CD4-positive, alpha-beta T cell treated with Interleukin-4 for 4 hours (primary cell): ENCODE data around the gene KCNK18.

Experiments used
- DNase-seq: peaks from one replicate; pipeline ENCODE4 v3.0.0-alpha.2; 2020

Gene KCNK18

GRCh38 chr10:117197189-117197588 is at the start of gene KCNK18:
TSS of gene KCNK18 (plus strand) at chr10:117197489. CDS start at chr10:117197489, 0 bp downstream.
- no peak for DNase-seq

DNA sequence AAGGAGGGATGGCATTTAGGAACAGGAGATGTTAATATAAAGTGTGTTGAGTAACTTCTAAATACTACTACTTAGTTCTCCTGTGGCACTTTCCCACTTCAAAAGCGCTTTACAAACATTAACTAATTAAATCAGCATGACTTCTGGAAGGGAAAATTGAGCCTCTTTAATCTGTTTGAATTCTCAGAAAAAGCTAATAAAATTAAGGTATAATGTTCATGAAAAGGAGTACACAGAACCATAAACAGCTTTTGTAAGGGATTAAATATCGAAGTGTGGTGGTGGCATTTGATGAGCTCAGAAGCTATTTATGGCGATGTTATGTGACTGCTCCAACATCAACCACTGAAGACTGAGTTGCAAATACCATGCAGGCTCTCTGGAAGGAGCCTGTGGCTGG is 49.0 kb upstream of the KCNK18 start:
- DNase-seq = no peak

- no peak for DNase-seq
These were observed 44.6 kb upstream of the KCNK18 start for GRCh38 chr10:117152668-117153067.

GRCh38 chr10:117158297-117158696 is 39.0 kb upstream of the KCNK18 start:
- DNase-seq = no peak

DNA sequence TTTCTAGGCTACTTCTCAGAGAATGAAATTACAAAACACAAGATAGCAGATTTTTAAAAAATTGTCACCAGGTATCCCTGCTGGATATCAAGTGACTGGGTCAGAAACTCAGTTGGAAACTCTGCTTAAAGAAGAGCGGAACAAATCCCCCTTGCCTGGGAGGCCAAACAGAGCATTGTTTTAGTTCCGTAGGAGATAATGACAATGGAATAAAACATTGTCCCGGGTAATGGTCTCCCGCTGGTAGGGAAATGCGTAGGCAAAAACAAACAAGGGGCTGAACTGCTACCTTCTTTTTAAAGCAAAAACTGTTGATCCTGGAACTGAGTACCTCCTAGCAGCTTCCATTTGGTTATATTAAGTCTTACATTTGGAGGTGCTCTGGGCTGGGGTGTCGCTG is 37.9 kb upstream of the KCNK18 start:
- no peak for DNase-seq

DNA sequence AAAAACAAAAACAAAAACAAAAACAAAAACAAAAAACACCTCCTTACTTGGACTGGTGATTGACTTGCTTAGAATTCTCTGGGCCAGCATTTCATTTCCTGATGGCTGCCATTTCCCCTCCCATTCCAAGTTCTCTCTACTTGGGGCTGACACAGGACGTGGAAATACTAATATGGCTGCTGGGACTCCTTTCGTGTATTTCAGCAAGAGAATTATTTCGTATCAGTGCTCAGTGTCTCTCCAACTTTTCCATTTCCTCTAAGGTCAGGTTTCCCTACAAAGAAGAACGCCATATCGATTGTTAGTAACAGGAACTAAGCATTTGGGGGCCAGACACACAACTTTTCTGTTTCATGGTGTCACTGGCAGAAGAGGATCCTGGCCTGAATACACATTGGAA is 36.7 kb upstream of the KCNK18 start:
- DNase-seq = no peak

GRCh38 chr10:117161386-117162033 is 35.8 kb upstream of the KCNK18 start:
- no peak for DNase-seq

DNA sequence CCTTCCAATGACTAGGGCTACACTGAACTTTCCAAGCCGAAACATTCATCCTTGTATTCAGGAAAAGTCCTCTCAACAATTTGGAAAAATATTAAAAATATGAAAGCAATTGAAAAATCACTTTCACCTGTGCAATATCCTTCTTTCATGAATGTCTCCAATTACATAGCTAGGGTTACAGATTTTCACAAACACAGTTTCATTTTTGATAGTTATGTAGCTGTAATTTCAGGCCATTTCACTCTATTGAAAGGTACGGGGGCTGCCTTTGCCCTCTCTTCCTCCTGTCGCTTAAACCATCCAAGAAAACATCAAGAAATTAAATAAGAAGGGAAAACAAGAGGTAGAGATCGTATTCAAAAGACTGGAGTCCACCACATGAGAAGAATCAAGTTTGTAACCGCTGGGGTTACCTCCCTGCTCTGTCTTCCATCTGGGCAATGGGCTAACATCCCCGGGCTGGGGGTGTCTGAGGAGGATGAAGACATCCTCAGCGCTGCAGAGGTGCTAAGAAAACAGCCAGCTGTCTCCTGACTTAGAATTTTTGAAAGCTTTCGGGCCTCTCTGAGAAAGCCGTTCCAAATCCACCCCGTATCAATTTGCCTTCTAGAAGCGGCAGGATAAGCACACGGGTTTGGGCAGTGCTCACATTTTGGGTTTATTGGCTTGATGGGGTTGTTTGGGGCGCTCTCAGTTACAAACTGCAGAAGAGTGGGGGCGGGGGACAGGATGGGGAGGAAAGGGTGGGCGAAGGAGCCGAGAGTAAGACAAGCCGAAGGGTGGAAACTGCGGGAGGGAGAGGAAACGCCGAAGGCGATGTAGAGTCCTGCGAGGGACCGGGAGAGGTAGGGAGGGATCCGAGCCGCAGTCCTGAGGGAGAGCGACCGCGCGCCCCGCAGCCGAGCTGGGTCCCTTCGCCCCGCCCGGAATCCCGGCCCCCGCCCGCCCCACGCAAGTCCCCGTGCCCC is 34.9 kb upstream of the KCNK18 start:
- no peak for DNase-seq

GRCh38 chr10:117163061-117163953 is 34.0 kb upstream of the KCNK18 start:
- no peak for DNase-seq

DNA sequence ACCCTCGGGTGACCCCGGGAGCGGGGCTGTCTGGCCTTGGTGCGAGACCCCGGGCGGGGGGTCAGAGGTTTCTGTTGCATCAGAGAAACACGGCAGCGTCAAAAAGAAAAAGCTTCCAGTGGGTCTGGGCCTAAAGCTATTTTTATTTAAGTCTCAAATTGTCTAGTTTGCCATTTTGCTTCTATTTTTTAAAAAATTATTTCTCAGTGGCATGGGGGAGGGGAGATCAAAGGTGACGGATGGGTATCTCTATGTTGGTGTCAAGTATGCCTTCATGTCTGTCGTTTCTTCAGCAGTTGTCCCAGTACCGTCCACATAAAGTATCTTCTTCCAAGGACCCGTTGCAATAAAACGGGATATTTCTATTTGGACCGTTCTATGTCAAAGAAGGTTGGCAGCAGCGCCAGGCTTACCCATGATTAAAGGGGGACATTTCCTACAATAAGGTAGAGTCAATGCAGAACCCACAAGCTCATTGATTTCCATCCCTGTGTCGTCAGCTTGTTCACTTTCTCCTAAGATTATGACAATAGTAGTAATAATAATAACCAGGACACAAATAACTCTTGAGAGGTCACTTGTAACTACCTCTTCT is 33.2 kb upstream of the KCNK18 start:
- no peak for DNase-seq

GRCh38 chr10:117164592-117165537 is 32.4 kb upstream of the KCNK18 start:
- no peak for DNase-seq

DNA sequence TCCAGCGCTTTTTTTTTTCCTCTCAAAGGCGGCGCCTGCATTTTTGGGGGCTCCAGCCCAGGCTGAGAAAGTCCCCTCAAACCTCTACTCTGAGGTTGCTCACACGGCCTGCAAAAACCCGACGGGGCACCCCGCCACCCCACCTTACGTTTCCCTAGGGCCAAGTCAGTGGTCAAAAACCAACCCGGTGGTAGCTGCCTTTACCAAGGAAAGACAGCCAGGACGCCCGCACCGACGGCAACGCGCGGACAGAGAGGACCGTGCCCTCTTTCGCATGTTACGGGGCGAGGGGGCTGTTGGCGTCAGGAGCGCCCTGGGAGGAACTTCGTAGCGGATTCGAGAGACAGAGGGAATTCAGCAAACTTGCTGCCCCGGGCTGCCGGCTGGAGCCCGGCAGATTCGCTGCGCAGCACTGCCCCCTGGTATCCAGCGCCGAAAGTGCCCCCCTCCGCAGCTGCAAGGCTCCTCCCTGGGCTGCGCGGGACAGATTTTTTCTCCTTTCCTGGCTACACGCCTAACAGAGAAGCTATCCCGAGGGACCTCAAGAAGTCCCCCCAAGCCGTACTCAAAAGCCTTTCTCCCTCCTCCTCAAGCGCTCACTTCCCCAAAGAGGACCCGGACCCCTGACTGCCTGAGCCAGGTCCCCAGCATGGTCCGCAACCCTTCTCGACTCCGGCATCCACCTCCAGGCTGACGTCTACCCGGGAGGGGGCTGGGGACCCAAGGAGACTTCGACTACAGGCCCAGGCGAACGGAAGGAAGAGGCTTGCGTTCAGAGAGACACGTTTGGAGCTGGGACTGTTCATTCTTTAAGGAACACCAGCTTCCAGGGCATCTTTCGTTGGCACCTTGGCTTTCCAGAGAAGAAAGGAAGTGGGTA is 31.5 kb upstream of the KCNK18 start:
- no peak for DNase-seq

DNA sequence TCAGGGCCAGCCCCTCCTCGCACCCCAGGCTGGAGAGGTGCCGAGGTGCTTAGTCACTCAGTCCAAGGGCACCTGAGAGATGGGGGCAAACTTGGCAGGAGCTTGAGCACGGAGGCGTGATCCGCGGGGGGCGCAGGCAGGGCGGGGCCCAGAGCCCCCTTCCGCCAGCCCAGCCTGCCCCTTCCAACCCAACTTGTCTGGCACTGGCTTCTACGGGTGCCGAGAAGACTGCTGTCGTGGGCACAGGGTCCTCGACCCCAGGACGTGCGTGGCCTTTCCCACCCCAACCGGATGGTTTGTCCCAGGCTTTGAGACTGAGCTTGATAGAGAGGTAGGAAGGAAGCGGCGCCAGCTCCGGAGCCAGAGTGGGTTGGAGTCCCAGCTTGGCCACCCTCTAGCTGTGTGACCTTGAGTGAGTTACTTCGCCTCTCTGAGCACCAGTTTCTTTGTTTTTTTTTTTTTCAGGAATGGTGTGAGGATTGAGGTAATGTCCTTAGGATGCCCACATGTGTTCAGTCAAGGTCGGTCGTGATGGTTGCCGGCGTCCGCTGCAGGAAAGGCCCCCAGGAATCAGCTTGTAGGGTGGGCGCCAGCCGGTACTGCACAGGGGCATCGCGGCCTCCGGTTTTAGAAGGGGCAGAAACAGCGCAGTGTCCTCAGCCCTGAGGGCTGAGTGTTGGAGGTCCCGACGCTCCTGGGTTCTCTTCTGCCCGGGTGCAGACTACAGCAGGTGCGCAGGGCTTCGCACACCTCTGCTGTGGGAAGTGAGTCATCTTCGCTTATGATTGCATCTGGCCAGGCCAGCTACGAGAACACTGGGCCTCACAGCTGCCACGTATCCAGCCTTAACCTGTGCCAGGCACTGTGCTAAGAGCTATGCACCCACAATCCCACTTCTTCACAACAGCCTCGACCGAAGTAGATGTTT is 30.6 kb upstream of the KCNK18 start:
- DNase-seq = no peak

DNA sequence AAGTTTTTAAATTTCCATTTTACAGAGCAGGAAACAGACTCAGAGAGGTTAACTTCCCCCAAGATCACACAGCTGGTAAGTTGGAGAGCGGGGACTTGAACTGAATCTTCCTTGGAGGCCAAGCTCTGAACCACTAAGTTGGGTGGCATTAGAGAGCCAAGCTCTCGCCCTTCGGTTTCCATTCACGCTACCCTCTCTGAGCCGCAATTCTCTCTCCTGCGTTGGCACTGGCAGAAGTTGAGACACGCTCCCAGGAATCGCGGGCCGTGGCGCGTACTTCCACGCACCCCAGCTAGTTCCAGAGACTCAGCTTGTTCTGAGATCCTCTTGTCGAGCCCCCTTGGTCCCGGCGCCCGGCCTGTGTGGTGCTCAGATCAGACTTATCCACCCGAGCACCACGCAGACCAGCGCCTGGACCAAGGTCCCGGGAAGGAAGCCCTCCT is 29.9 kb upstream of the KCNK18 start:
- DNase-seq = no peak

DNA sequence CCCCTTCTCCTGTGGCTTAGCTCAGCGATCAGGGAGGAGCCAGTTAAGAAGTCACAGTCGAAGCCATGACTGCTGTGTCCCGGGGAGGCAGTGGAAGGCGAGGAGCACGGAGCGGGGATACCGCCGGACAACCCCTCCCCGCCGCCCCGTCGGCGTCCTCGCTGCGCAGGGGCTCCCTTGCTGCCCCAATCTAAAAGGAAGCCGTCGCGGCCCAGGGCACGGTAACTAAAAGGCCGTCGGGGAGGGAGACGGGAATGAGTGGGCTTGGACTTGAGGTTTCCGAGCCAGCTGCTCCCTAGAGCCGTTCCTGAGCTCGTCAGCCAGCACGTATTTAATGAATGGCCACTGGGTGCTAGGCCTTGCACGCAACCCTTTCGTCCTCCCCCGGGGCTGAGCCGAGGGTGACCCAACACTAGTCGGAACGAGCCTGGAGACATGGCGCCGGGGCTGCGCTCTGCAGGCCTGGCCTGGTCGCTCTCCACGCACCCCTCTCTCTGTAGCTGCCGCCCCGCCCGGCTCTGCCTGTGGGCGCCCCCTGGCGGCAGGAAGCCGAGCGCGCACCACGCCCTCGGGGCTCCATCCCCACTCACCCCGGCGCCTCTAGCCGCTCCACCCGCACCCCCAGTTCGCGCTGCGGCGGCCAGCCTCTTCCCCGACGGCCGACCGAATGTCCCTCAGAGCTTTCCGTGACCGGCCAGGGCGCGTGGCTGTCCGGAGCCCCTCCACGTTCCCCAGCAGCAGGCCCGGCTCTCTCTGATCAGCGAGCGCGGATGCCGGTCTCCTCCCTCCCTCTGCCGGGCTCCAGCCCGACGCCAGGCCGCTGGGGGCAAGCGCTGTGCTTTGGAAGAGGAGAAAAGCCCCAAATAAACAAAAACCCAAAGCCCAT is 29.3 kb upstream of the KCNK18 start:
- DNase-seq = peak; percentile 43

GRCh38 chr10:117168729-117169128 is 28.6 kb upstream of the KCNK18 start:
- DNase-seq = no peak

GRCh38 chr10:117169480-117169879 is 27.8 kb upstream of the KCNK18 start:
- DNase-seq = no peak

- no peak for DNase-seq
These were observed 27.0 kb upstream of the KCNK18 start for GRCh38 chr10:117170244-117170643.
